CD14-positive monocyte (primary cell): Measurements from ENCODE around the gene PNMA8C. TPM values are rescaled to one million over a fixed set of nuclear protein-coding genes. Genes with fewer than 3 reads are reported as not detected.
"Not testable (repeated sequence)": the region's sequence is repeated elsewhere in the genome, so short reads cannot be mapped to it uniquely, and the experiment has no call there.

ENCODE experiments used
- DNase-seq, 3 donors: peaks; one replicate each; pipeline ENCODE4 v3.0.0-alpha.2; 2011 to 2022
- H2AFZ ChIP-seq: 2 replicates; pipeline ENCODE4 v1.6.0; 2012; ENCODE audit warnings: mild to moderate bottlenecking, low read depth, low read length, inconsistent platforms; ENCODE audit not compliant: insufficient read depth, poor library complexity, severe bottlenecking
- H3K27ac ChIP-seq, 2 donors: 1 replicate in 1 of 2; 2 replicates in 1 of 2; pipeline ENCODE4 v1.5.1; 2012 to 2013; ENCODE audit warnings: low read length in 2 of 2, control low read depth in 1 of 2, inconsistent platforms in 1 of 2, low read depth in 1 of 2, mild to moderate bottlenecking in 1 of 2
- H3K27me3 ChIP-seq, 2 donors: one replicate each; pipeline versions ENCODE4 v1.6.0 to v1.6.1; 2011 to 2013; ENCODE audit warnings: low read length in 2 of 2; ENCODE audit not compliant: control insufficient read depth in 2 of 2, insufficient read depth in 2 of 2
- H3K36me3 ChIP-seq, 2 donors: replicated peaks in 1 of 2; 1 replicate in 1 of 2; 2 replicates in 1 of 2; pipeline versions ENCODE4 v1.5.1 to v1.6.1; 2012 to 2013; ENCODE audit warnings: low read length in 2 of 2, control low read depth in 1 of 2, inconsistent platforms in 1 of 2, mild to moderate bottlenecking in 1 of 2; ENCODE audit not compliant: insufficient read depth in 2 of 2, control insufficient read depth in 1 of 2
- H3K4me1 ChIP-seq, 2 donors: 1 replicate in 1 of 2; 2 replicates in 1 of 2; pipeline versions ENCODE4 v1.5.1 to v1.6.1; 2012 to 2013; ENCODE audit warnings: low read length in 2 of 2, control low read depth in 1 of 2, inconsistent platforms in 1 of 2, mild to moderate bottlenecking in 1 of 2, moderate library complexity in 1 of 2; ENCODE audit not compliant: insufficient read depth in 2 of 2, control insufficient read depth in 1 of 2
- H3K4me2 ChIP-seq: replicated peaks from 2 replicates; pipeline ENCODE3; 2012; ENCODE audit warnings: low read length, moderate library complexity, mild to moderate bottlenecking; ENCODE audit not compliant: poor library complexity, severe bottlenecking; ENCODE audit errors: extremely low read depth
- H3K4me3 ChIP-seq, 3 experiments: fragments of 200-600 bp in 1 of 3; sonication (generic) in 1 of 3; replicated peaks in 1 of 3; 1 replicate in 2 of 3; 2 replicates in 1 of 3; pipeline ENCODE4 v1.5.1; 2011 to 2013; ENCODE audit warnings: low read length in 3 of 3, mild to moderate bottlenecking in 3 of 3, control low read depth in 2 of 3, low read depth in 2 of 3, inconsistent platforms in 1 of 3, moderate library complexity in 1 of 3
- H3K79me2 ChIP-seq: 2 replicates; pipeline ENCODE4 v1.6.0; 2012; ENCODE audit warnings: mild to moderate bottlenecking, control low read depth, inconsistent platforms, low read length, moderate library complexity; ENCODE audit not compliant: insufficient read depth
- H3K9ac ChIP-seq: 2 replicates; pipeline ENCODE4 v1.6.0; 2017; ENCODE audit warnings: low read length, mild to moderate bottlenecking; ENCODE audit not compliant: insufficient read depth, poor library complexity, severe bottlenecking
- H3K9me3 ChIP-seq, 2 donors: replicated peaks in 1 of 2; 1 replicate in 1 of 2; 2 replicates in 1 of 2; pipeline versions ENCODE4 v1.5.1 to v1.6.1; 2012 to 2013; ENCODE audit warnings: low read length in 2 of 2, control low read depth in 1 of 2; ENCODE audit not compliant: control insufficient read depth in 1 of 2, insufficient read depth in 1 of 2
- H4K20me1 ChIP-seq: 2 replicates; pipeline ENCODE4 v1.6.0; 2012; ENCODE audit warnings: mild to moderate bottlenecking, low read length, control low read depth, moderate library complexity; ENCODE audit not compliant: insufficient read depth
- H3K27ac Mint-ChIP-seq, 7 donors: one replicate each; pipeline ENCODE4 v1.8.0; 2020; ENCODE audit warnings: mild to moderate bottlenecking in 7 of 7, mixed read lengths in 7 of 7, moderate library complexity in 6 of 7, inconsistent platforms in 2 of 7
- H3K27me3 Mint-ChIP-seq, 3 donors: one replicate each; pipeline ENCODE4 v1.8.0; 2021 to 2022; ENCODE audit warnings: low read depth in 3 of 3, mild to moderate bottlenecking in 3 of 3, mixed read lengths in 3 of 3, moderate library complexity in 3 of 3, inconsistent platforms in 1 of 3
- H3K36me3 Mint-ChIP-seq, 2 donors: one replicate each; pipeline ENCODE4 v1.8.0; 2020; ENCODE audit warnings: mixed read lengths in 2 of 2, inconsistent platforms in 1 of 2, mild to moderate bottlenecking in 1 of 2
- H3K4me1 Mint-ChIP-seq: one replicate; pipeline ENCODE4 v1.8.0; 2020; ENCODE audit warnings: mild to moderate bottlenecking, mixed read lengths
- H3K4me3 Mint-ChIP-seq, 2 donors: one replicate each; pipeline ENCODE4 v1.8.0; 2020; ENCODE audit warnings: mild to moderate bottlenecking in 2 of 2, mixed read lengths in 2 of 2, moderate library complexity in 1 of 2
- H3K9me3 Mint-ChIP-seq, 7 donors: one replicate each; pipeline ENCODE4 v1.8.0; 2020 to 2022; ENCODE audit warnings: mixed read lengths in 7 of 7, mild to moderate bottlenecking in 6 of 7, moderate library complexity in 6 of 7, inconsistent platforms in 2 of 7
- CTCF ChIP-seq: fragments of 200-600 bp; IDR thresholded peaks from one replicate; pipeline ENCODE4 v1.8.0; 2022; ENCODE audit warnings: antibody characterized with exemption, mild to moderate bottlenecking
- WGBS: methylation state at CpG from one replicate; pipeline ENCODE4 v1.1.5; 2013; ENCODE audit warnings: missing lambda C conversion rate; ENCODE audit not compliant: insufficient coverage; 5-methylcytosine and 5-hydroxymethylcytosine counted together
- intact Hi-C, 2 donors: fragments of 100-400 bp; cut with micrococcal nuclease; formaldehyde crosslinking; loops; one replicate each; pipeline versions ENCODE4 v1.15.0 to v1.15.1; 2023
- polyA plus RNA-seq, 3 donors: library from polyadenylated mRNA; depleted of rRNA in 1 of 3; unstranded in 2 of 3; stranded (reverse) in 1 of 3; fragments of 300-500 nt in 2 of 3; fragments of >200 nt in 1 of 3; fragmentation: Illumina TruSeq in 2 of 3; gene quantifications; 1 replicate in 2 of 3; 2 replicates in 1 of 3; pipeline ENCODE4 v1.2.3, GENCODE V29; 2012 to 2021

Gene PNMA8C
- polyA plus RNA-seq, 3 donors, result not detected

- no peaks in the 10 kb centered on the region for H3K79me2 ChIP-seq
- no peaks in the 10 kb centered on the region for H3K36me3 ChIP-seq
- no peak overlapping the region for H3K4me2 ChIP-seq
- peak; percentile 1 for TF ChIP-seq CTCF
- H3K27ac Mint-ChIP-seq, result no peak overlapping the region
- H2AFZ ChIP-seq, result no peak overlapping the region
- H3K4me3 Mint-ChIP-seq, result peak overlapping the region in 1 of 2 donors; percentile 69
- no peak overlapping the region for H3K27ac ChIP-seq
- no peak overlapping the region for H3K9ac ChIP-seq
- 84% methylated on average over 9 of the region's 11 CpGs for WGBS
- H3K9me3 Mint-ChIP-seq, result peaks cover 0 to 11% (median 3%) of the 10 kb centered on the region in 7 donors
- H3K4me1 ChIP-seq, result peaks cover 14 to 15% of the 10 kb centered on the region in 2 donors
- H3K4me3 ChIP-seq, result no peak overlapping the region
- DNase-seq, result no peak
- peaks cover 9 to 45% of the 10 kb centered on the region in 2 donors for H3K27me3 ChIP-seq
- no peaks in the 10 kb centered on the region for H4K20me1 ChIP-seq
- peaks cover 60 to 83% (median 62%) of the 10 kb centered on the region in 3 donors for H3K27me3 Mint-ChIP-seq
- intact Hi-C loops, result loop anchor here (2.0 to 10.0 kb wide), 2 partner anchors 110 to 272 kb away; no protein-coding TSS in a partner anchor
- H3K36me3 Mint-ChIP-seq, result peaks cover 2 to 3% of the 10 kb centered on the region in 2 donors
- H3K4me1 Mint-ChIP-seq, result peaks cover 16% of the 10 kb centered on the region
- peaks cover 0 to 4% of the 10 kb centered on the region in 2 donors for H3K9me3 ChIP-seq
Observed at GRCh38 chr19:46402725-46403124, 26.0 kb downstream of the PNMA8C start.

GRCh38 chr19:46397801-46398479, 30.8 kb downstream of the PNMA8C start:
- not testable (repeated sequence) for H3K4me1 Mint-ChIP-seq, H3K36me3 Mint-ChIP-seq, H3K27ac Mint-ChIP-seq, H3K9me3 ChIP-seq, H3K27me3 ChIP-seq, H3K4me2 ChIP-seq, H3K4me3 Mint-ChIP-seq, H3K27ac ChIP-seq, DNase-seq, H3K4me1 ChIP-seq, H3K9ac ChIP-seq, H3K36me3 ChIP-seq, H3K4me3 ChIP-seq, H3K79me2 ChIP-seq, H3K9me3 Mint-ChIP-seq, H2AFZ ChIP-seq, H4K20me1 ChIP-seq
- H3K27me3 Mint-ChIP-seq, result peaks cover 14 to 40% (median 16%) of the 10 kb centered on the region in 3 donors
- 94% methylated on average over 6 of the region's 14 CpGs for WGBS
- intact Hi-C loops, result loop anchor here in 1 of 2 donors (5.0 kb wide), 1 partner anchor 89 kb away; no protein-coding TSS in a partner anchor
